ENCODE measurements around the gene SCN4A.

The SCN4A gene

GRCh38 chr17:63946440-63947363 is 26.0 kb downstream of the SCN4A start:
- no peak overlapping the region for H3K4me3 ChIP-seq (ENCODE audit: low read length)
- peaks cover 29% of the 10 kb centered on the region for H3K27me3 ChIP-seq (ENCODE audit: control insufficient read depth, insufficient read depth, low read length)
- H3K9me3 ChIP-seq (replicated peaks; ENCODE audit: low read length) = no peaks in the 10 kb centered on the region
- H3K36me3 ChIP-seq (ENCODE audit: insufficient read depth, low read length) = no peaks in the 10 kb centered on the region
- no peak overlapping the region for H3K4me2 ChIP-seq (ENCODE audit: low read length)
- no peak overlapping the region for H3K9ac ChIP-seq (ENCODE audit: low read depth, low read length)
- no peaks in the 10 kb centered on the region for H3K4me1 ChIP-seq (ENCODE audit: control insufficient read depth, insufficient read depth, low read length)

GRCh38 chr17:63945784-63946439 is 26.8 kb downstream of the SCN4A start:
- Histone ChIP-seq H3K9me3 (replicated peaks; ENCODE audit: low read length) (no peaks in the 10 kb centered on the region), H3K4me1 (ENCODE audit: control insufficient read depth, insufficient read depth, low read length) (no peaks in the 10 kb centered on the region), H3K36me3 (ENCODE audit: insufficient read depth, low read length) (no peaks in the 10 kb centered on the region), H3K27me3 (ENCODE audit: control insufficient read depth, insufficient read depth, low read length) (peaks cover 27% of the 10 kb centered on the region), H3K4me3 (ENCODE audit: low read length) (no peak overlapping the region), H3K9ac (ENCODE audit: low read depth, low read length) (no peak overlapping the region), H3K4me2 (ENCODE audit: low read length) (no peak overlapping the region)

GRCh38 chr17:63944736-63945499 is 27.8 kb downstream of the SCN4A start:
- no peaks in the 10 kb centered on the region for H3K4me1 ChIP-seq (ENCODE audit: control insufficient read depth, insufficient read depth, low read length)
- peaks cover 24% of the 10 kb centered on the region for H3K27me3 ChIP-seq (ENCODE audit: control insufficient read depth, insufficient read depth, low read length)
- H3K4me3 ChIP-seq (ENCODE audit: low read length) = no peak overlapping the region
- no peaks in the 10 kb centered on the region for H3K36me3 ChIP-seq (ENCODE audit: insufficient read depth, low read length)
- H3K9me3 ChIP-seq (replicated peaks; ENCODE audit: low read length) = no peaks in the 10 kb centered on the region
- no peak overlapping the region for H3K9ac ChIP-seq (ENCODE audit: low read depth, low read length)
- H3K4me2 ChIP-seq (ENCODE audit: low read length) = no peak overlapping the region

GRCh38 chr17:63943745-63944144 is 29.0 kb downstream of the SCN4A start:
- Histone ChIP-seq H3K4me2 (ENCODE audit: low read length) (no peak overlapping the region), H3K27me3 (ENCODE audit: control insufficient read depth, insufficient read depth, low read length) (peaks cover 18% of the 10 kb centered on the region), H3K9me3 (replicated peaks; ENCODE audit: low read length) (no peaks in the 10 kb centered on the region), H3K4me1 (ENCODE audit: control insufficient read depth, insufficient read depth, low read length) (no peaks in the 10 kb centered on the region), H3K36me3 (ENCODE audit: insufficient read depth, low read length) (no peaks in the 10 kb centered on the region), H3K4me3 (ENCODE audit: low read length) (no peak overlapping the region), H3K9ac (ENCODE audit: low read depth, low read length) (no peak overlapping the region)

- Histone ChIP-seq H3K27me3 (ENCODE audit: control insufficient read depth, insufficient read depth, low read length) (peaks cover 21% of the 10 kb centered on the region), H3K36me3 (ENCODE audit: insufficient read depth, low read length) (no peaks in the 10 kb centered on the region), H3K9me3 (replicated peaks; ENCODE audit: low read length) (no peaks in the 10 kb centered on the region), H3K4me2 (ENCODE audit: low read length) (no peak overlapping the region), H3K4me3 (ENCODE audit: low read length) (no peak overlapping the region), H3K4me1 (ENCODE audit: control insufficient read depth, insufficient read depth, low read length) (no peaks in the 10 kb centered on the region), H3K9ac (ENCODE audit: low read depth, low read length) (no peak overlapping the region)
These were observed 30.3 kb downstream of the SCN4A start for GRCh38 chr17:63942309-63942985.

GRCh38 chr17:63941751-63942150 is 31.0 kb downstream of the SCN4A start:
- Histone ChIP-seq H3K9ac (ENCODE audit: low read depth, low read length) (no peak overlapping the region), H3K27me3 (ENCODE audit: control insufficient read depth, insufficient read depth, low read length) (peaks cover 21% of the 10 kb centered on the region), H3K36me3 (ENCODE audit: insufficient read depth, low read length) (no peaks in the 10 kb centered on the region), H3K9me3 (replicated peaks; ENCODE audit: low read length) (no peaks in the 10 kb centered on the region), H3K4me3 (ENCODE audit: low read length) (no peak overlapping the region), H3K4me1 (ENCODE audit: control insufficient read depth, insufficient read depth, low read length) (no peaks in the 10 kb centered on the region), H3K4me2 (ENCODE audit: low read length) (no peak overlapping the region)

- Histone ChIP-seq H3K4me2 (ENCODE audit: low read length) (no peak overlapping the region), H3K27me3 (ENCODE audit: control insufficient read depth, insufficient read depth, low read length) (peaks cover 23% of the 10 kb centered on the region), H3K4me3 (ENCODE audit: low read length) (no peak overlapping the region), H3K36me3 (ENCODE audit: insufficient read depth, low read length) (no peaks in the 10 kb centered on the region), H3K9me3 (replicated peaks; ENCODE audit: low read length) (no peaks in the 10 kb centered on the region), H3K9ac (ENCODE audit: low read depth, low read length) (no peak overlapping the region), H3K4me1 (ENCODE audit: control insufficient read depth, insufficient read depth, low read length) (no peaks in the 10 kb centered on the region)
These were observed 31.6 kb downstream of the SCN4A start for GRCh38 chr17:63941162-63941561.

- no peaks in the 10 kb centered on the region for H3K4me1 ChIP-seq (ENCODE audit: control insufficient read depth, insufficient read depth, low read length)
- peaks cover 24% of the 10 kb centered on the region for H3K27me3 ChIP-seq (ENCODE audit: control insufficient read depth, insufficient read depth, low read length)
- H3K9me3 ChIP-seq (replicated peaks; ENCODE audit: low read length) = no peaks in the 10 kb centered on the region
- no peak overlapping the region for H3K4me2 ChIP-seq (ENCODE audit: low read length)
- no peak overlapping the region for H3K9ac ChIP-seq (ENCODE audit: low read depth, low read length)
- H3K4me3 ChIP-seq (ENCODE audit: low read length) = no peak overlapping the region
- no peaks in the 10 kb centered on the region for H3K36me3 ChIP-seq (ENCODE audit: insufficient read depth, low read length)
These were observed 32.1 kb downstream of the SCN4A start for GRCh38 chr17:63940584-63940983.

GRCh38 chr17:63939884-63940283 is 32.8 kb downstream of the SCN4A start:
- H3K4me1 ChIP-seq (ENCODE audit: control insufficient read depth, insufficient read depth, low read length) = no peaks in the 10 kb centered on the region
- peaks cover 31% of the 10 kb centered on the region for H3K27me3 ChIP-seq (ENCODE audit: control insufficient read depth, insufficient read depth, low read length)
- H3K36me3 ChIP-seq (ENCODE audit: insufficient read depth, low read length) = no peaks in the 10 kb centered on the region
- H3K4me3 ChIP-seq (ENCODE audit: low read length) = no peak overlapping the region
- H3K9me3 ChIP-seq (replicated peaks; ENCODE audit: low read length) = no peaks in the 10 kb centered on the region
- no peak overlapping the region for H3K9ac ChIP-seq (ENCODE audit: low read depth, low read length)
- H3K4me2 ChIP-seq (ENCODE audit: low read length) = no peak overlapping the region

GRCh38 chr17:63939401-63939800 is 33.3 kb downstream of the SCN4A start:
- Histone ChIP-seq H3K9ac (ENCODE audit: low read depth, low read length) (no peak overlapping the region), H3K4me1 (ENCODE audit: control insufficient read depth, insufficient read depth, low read length) (no peaks in the 10 kb centered on the region), H3K36me3 (ENCODE audit: insufficient read depth, low read length) (no peaks in the 10 kb centered on the region), H3K9me3 (replicated peaks; ENCODE audit: low read length) (no peaks in the 10 kb centered on the region), H3K4me3 (ENCODE audit: low read length) (no peak overlapping the region), H3K4me2 (ENCODE audit: low read length) (no peak overlapping the region), H3K27me3 (ENCODE audit: control insufficient read depth, insufficient read depth, low read length) (peaks cover 32% of the 10 kb centered on the region)

GRCh38 chr17:63937920-63938319 is 34.8 kb downstream of the SCN4A start:
- no peak overlapping the region for H3K9ac ChIP-seq (ENCODE audit: low read depth, low read length)
- H3K4me2 ChIP-seq (ENCODE audit: low read length) = no peak overlapping the region
- H3K36me3 ChIP-seq (ENCODE audit: insufficient read depth, low read length) = no peaks in the 10 kb centered on the region
- peaks cover 43% of the 10 kb centered on the region for H3K27me3 ChIP-seq (ENCODE audit: control insufficient read depth, insufficient read depth, low read length)
- H3K4me3 ChIP-seq (ENCODE audit: low read length) = no peak overlapping the region
- no peaks in the 10 kb centered on the region for H3K9me3 ChIP-seq (replicated peaks; ENCODE audit: low read length)
- H3K4me1 ChIP-seq (ENCODE audit: control insufficient read depth, insufficient read depth, low read length) = no peaks in the 10 kb centered on the region
